Peyer's patch (tissue), 4 donors: ENCODE data around the gene COCH. TPM values are rescaled to one million over a fixed set of nuclear protein-coding genes. Genes with fewer than 3 reads are reported as not detected.
"Not testable (repeated sequence)": the region's sequence is repeated elsewhere in the genome, so short reads cannot be mapped to it uniquely, and the experiment has no call there.

Experiments
- DNase-seq, 3 donors: peaks; one replicate each; pipeline ENCODE4 v3.0.0-alpha.2; 2017 to 2019
- H3K27ac ChIP-seq, 4 donors: fragments of 200-600 bp; sonication (generic); one replicate each; pipeline ENCODE4 v1.5.1; 2016 to 2019
- H3K27me3 ChIP-seq, 2 donors: fragments of 200-600 bp; sonication (generic); one replicate each; pipeline ENCODE4 v1.5.1; 2019
- H3K36me3 ChIP-seq, 3 donors: fragments of 200-600 bp; sonication (generic); one replicate each; pipeline ENCODE4 v1.5.1; 2016 to 2019
- H3K4me1 ChIP-seq, 4 donors: fragments of 200-600 bp; sonication (generic); one replicate each; pipeline ENCODE4 v1.5.1; 2016 to 2019
- H3K4me3 ChIP-seq, 4 donors: fragments of 200-600 bp; sonication (generic); 1 replicate in 3 of 4; 2 replicates in 1 of 4; pipeline ENCODE4 v1.5.1; 2016 to 2019; ENCODE audit warnings: mild to moderate bottlenecking in 1 of 4
- H3K9me3 ChIP-seq, 4 donors: fragments of 200-600 bp; sonication (generic); one replicate each; pipeline ENCODE4 v1.5.1; 2016 to 2019; ENCODE audit warnings: mild to moderate bottlenecking in 1 of 4
- POLR2A ChIP-seq, 2 donors: fragments of 450-650 bp; IDR thresholded peaks; one replicate each; pipeline ENCODE4 v1.5.1; 2017; ENCODE audit warnings: antibody characterized with exemption in 2 of 2, mild to moderate bottlenecking in 2 of 2, moderate library complexity in 2 of 2
- total RNA-seq, 4 donors: library from RNA; depleted of rRNA; stranded (reverse); fragments of >200 nt; gene quantifications; one replicate each; pipeline ENCODE4 v1.1.0, GENCODE V29; 2016
- TF ChIP-seq, protein P1 (sequence below), 6 experiments: fragments of 450-650 bp in 4 of 6; fragments of 200-600 bp in 2 of 6; sonication (generic) in 1 of 6; IDR thresholded peaks; one replicate each; pipeline ENCODE4 v1.5.1; 2017 to 2019; ENCODE audit warnings: antibody characterized with exemption in 6 of 6, mild to moderate bottlenecking in 3 of 6, moderate library complexity in 1 of 6

Gene COCH
- total RNA-seq, 4 donors from 2014 or later = 0.54 to 9.9 TPM; not detected in 2

DNA sequence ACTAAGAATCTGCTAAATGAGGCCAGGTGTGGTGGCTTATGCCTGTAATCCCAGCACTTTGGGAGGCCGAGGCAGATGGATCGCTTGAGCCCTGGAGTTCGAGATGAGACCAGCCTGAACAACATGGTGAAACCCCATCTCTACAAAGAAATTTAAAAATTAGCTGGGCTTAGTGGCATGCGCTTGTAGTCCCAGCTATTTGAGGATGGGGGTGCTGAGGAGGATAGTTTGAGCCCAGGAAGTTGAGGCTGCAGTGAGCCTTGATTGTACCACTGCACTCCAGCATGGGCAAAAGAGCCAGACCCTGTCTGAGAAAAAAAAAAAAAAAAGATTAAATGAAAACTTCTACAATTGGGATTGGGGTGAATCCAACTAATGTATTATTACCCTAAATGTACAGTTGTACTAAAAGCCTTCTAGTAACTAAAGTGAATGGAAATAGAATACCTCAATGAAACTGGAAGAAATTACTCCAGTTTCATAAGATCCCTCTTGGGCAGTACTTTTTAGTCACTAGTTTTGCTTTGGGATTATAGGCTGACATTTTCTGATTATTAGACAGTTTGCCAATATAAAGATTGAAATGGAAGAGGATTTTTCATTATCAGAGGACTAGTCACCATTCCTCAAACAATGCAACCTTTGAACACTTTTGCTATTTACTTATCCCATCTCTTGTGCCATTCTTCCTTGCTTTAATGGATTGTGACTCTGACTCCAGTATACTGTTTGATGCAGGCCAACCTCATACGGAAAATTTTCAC, 14.3 kb downstream of the COCH start:
- Histone ChIP-seq H3K9me3 (no peaks in the 10 kb centered on the region), H3K27me3 (no peaks in the 10 kb centered on the region), H3K27ac (no peak overlapping the region), H3K4me1 (no peaks in the 10 kb centered on the region), H3K4me3 (no peak overlapping the region), H3K36me3 (peaks cover 0 to 2% (median 0%) of the 10 kb centered on the region in 3 donors)
- TF ChIP-seq POLR2A (IDR thresholded peaks at IDR 0.05) = no peak
- TF ChIP-seq, protein P1, sequence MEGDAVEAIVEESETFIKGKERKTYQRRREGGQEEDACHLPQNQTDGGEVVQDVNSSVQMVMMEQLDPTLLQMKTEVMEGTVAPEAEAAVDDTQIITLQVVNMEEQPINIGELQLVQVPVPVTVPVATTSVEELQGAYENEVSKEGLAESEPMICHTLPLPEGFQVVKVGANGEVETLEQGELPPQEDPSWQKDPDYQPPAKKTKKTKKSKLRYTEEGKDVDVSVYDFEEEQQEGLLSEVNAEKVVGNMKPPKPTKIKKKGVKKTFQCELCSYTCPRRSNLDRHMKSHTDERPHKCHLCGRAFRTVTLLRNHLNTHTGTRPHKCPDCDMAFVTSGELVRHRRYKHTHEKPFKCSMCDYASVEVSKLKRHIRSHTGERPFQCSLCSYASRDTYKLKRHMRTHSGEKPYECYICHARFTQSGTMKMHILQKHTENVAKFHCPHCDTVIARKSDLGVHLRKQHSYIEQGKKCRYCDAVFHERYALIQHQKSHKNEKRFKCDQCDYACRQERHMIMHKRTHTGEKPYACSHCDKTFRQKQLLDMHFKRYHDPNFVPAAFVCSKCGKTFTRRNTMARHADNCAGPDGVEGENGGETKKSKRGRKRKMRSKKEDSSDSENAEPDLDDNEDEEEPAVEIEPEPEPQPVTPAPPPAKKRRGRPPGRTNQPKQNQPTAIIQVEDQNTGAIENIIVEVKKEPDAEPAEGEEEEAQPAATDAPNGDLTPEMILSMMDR (IDR thresholded peaks at IDR 0.05) = no peak
- DNase-seq = no peak

DNA sequence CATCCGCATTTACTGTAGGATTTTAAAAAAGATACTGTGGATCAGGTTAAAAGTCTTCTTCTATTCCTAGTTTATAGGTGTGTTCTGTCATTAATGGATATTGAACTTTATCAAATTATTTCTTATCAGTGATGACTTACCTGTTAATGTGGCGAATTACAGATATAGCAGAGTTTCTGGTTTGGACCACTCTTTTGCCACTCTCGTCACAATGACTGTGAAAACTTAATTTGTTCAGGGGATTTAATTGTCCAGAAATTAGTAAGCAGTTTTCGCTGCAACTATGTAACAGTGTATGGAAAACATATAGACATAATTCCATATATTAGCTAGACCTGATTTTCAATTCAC, 14.9 kb downstream of the COCH start:
- H3K4me1 ChIP-seq = no peaks in the 10 kb centered on the region
- no peak for DNase-seq
- H3K27me3 ChIP-seq = no peaks in the 10 kb centered on the region
- no peak overlapping the region for H3K4me3 ChIP-seq
- no peak overlapping the region for H3K27ac ChIP-seq
- H3K9me3 ChIP-seq = no peaks in the 10 kb centered on the region
- H3K36me3 ChIP-seq = peaks cover 0 to 6% (median 0%) of the 10 kb centered on the region in 3 donors
- TF ChIP-seq, protein P1 (IDR thresholded peaks at IDR 0.05) = no peak
- TF ChIP-seq POLR2A (IDR thresholded peaks at IDR 0.05) = no peak

DNA sequence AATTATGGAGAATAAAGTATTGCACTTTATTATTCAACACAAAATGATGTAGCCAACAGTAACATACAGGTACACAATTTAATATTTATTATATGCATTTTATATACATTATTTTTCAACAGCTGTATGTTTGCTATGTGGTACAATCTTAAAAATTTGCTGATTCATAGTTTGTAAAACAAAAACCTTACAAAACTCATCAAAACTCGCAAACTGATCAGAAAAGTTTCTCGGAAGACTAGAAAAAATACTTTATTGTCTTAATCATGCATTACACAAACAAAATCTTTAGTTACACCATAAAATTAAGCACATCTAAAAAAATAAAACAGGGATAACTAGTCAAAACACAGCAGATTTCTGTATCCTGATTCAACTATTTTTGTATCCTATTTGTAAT, 19.5 kb downstream of the COCH start:
- Histone ChIP-seq H3K27ac (no peak overlapping the region), H3K4me3 (no peak overlapping the region), H3K4me1 (no peaks in the 10 kb centered on the region), H3K36me3 (peaks cover 0 to 11% (median 0%) of the 10 kb centered on the region in 3 donors), H3K27me3 (no peaks in the 10 kb centered on the region), H3K9me3 (no peaks in the 10 kb centered on the region)
- DNase-seq = no peak
- TF ChIP-seq, protein P1 (IDR thresholded peaks at IDR 0.05) = no peak
- no peak for TF ChIP-seq POLR2A (IDR thresholded peaks at IDR 0.05)

DNA sequence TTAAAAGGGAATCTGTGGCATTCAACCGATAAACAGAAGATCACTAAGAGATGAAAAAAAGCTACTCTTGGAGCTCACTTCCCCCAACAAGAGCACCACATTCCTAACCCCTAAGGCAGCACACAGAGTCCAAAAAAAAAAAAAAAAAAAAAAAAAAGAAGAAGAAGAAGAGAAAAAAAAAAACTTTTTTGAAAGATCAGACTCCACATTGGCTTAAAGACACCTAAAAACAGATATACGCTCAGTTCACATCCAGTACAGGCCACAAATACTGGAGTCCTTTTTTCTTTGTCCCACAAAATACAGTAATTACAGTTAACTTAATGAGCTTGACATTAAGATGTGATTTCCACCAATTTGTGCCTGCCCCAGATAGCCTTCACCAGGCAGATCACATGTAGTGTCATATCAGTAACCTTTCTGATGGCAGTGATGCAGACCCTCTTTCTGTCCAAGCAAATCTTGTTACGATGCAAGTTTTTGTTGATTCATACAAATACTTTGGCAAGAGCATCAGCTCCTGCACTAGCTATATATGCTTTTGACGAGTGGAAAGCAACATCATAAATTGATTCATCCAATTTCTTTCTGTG, 20.7 kb downstream of the COCH start:
- Histone ChIP-seq H3K36me3 (peaks cover 0 to 11% (median 0%) of the 10 kb centered on the region in 3 donors), H3K4me1 (no peaks in the 10 kb centered on the region), H3K27ac (no peak overlapping the region), H3K4me3 (no peak overlapping the region), H3K9me3 (no peaks in the 10 kb centered on the region), H3K27me3 (no peaks in the 10 kb centered on the region)
- DNase-seq = no peak
- TF ChIP-seq, protein P1 (IDR thresholded peaks at IDR 0.05) = no peak
- no peak for TF ChIP-seq POLR2A (IDR thresholded peaks at IDR 0.05)

DNA sequence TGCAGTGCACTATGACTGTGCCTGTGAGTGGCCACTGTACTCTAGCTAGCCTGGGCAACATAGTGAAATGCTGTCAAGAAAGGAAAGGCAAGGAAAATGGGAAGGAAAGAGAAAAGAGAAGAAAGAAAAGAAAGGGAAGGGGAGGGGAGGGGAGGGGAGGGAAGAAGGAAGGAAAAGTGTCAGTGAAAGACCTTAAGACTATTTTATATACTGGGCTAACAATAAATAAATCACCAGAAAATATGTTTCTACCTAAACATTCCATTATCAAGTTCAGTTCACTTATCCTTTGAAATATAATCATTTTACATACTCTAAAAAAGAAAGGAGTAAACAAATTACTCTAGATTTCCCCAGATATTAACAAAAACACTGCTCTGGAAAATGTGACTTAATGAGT, 22.1 kb downstream of the COCH start:
- DNase-seq = no peak
- H3K27me3 ChIP-seq = no peaks in the 10 kb centered on the region

DNA sequence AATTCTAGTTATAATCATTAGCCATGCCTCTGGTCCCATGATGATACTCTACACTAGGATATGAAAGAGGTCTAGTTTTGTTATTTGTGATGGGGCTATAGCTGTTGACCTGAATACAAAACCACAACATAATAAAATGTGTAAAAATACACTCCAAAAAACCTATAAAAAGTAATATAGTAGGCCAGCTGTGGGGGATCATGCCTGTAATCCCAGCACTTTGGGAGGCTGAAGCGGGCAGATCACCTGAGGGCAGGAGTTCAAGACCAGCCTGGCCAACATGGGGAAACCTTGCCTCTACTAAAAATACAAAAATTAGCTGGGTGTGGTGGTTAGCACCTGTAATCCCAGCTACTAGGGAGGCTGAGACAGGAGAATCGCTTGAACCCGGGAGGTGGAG, 22.8 kb downstream of the COCH start:
- H3K27me3 ChIP-seq, H3K4me3 ChIP-seq, H3K27ac ChIP-seq, H3K4me1 ChIP-seq, H3K9me3 ChIP-seq, DNase-seq: not testable (repeated sequence)
- H3K36me3 ChIP-seq = peaks cover 0 to 18% (median 0%) of the 10 kb centered on the region in 3 donors

More for the DNA sequence above, 22.1 kb downstream of the COCH start:
- H3K9me3 ChIP-seq = no peaks in the 10 kb centered on the region
- TF ChIP-seq POLR2A (IDR thresholded peaks at IDR 0.05) = no peak
- TF ChIP-seq, protein P1 (IDR thresholded peaks at IDR 0.05) = no peak
- peaks cover 0 to 17% (median 0%) of the 10 kb centered on the region in 3 donors for H3K36me3 ChIP-seq
- H3K4me1 ChIP-seq = no peaks in the 10 kb centered on the region
- no peak overlapping the region for H3K4me3 ChIP-seq
- no peak overlapping the region for H3K27ac ChIP-seq
